Amniotic stem cell (primary cell): Measurements from ENCODE around the gene SPTY2D1.

ENCODE experiments used
- DNase-seq: peaks from one replicate; lab custom pipeline; 2025; lab: John Stamatoyannopoulos, UW

SPTY2D1 gene

GRCh38 chr11:18563090-18563730 is 70.9 kb downstream of the SPTY2D1 start:
- DNase-seq, result no peak
